ENCODE measurements around the gene ING5. TPM values are rescaled to one million over a fixed set of nuclear protein-coding genes. Genes with fewer than 3 reads are reported as not detected.

ING5 gene
- polyA plus RNA-seq, 3 donors, result 6.5 to 29.5 (median 6.6) TPM

DNA sequence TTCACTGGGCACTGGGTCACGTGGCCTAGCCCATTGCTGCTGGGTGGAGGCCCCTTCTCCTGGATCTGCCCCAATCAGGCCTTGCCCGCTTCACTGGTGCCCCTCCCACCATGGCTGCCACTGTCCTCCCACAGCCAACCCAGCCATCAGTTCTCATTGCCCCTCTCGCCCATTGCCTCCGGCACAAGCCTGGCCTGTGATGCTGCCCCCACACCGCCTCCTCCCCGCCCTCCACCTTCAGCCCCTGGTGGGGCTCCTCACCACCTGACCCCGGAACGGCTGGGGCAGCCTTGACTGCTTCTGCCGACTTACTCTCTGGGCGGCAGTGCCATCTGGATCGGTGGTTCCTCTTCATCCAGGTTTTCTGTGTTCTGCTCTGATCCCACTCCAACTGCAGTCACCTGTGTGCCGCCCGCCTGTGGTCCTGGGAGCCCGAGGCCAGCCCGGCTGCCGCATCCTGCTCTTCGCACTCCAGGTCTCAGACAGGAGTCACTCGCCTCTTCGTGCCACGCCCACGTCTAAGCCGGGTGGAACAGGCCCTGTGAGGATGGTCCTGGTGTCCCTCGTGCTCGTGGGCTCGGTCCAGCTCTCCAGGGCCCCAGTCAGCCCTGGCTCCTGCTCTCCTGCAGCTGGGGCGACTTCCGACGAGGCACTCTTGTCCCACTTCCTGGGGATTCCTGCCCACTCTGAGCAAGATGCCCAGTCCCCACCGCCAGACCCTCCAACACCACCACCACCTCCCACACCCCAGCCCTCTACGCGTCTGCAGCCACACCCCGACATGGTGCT lies 46.8 kb downstream of the ING5 start:
- H3K36me3 Mint-ChIP-seq, result peaks cover 56 to 67% of the 10 kb centered on the region in 2 donors
- no peaks in the 10 kb centered on the region for H3K79me2 ChIP-seq (ENCODE audit: insufficient read depth, low read length)
- no peaks in the 10 kb centered on the region for H3K27me3 ChIP-seq (ENCODE audit: control insufficient read depth in 2 of 2, insufficient read depth in 2 of 2, low read length in 2 of 2)
- H3K9me3 Mint-ChIP-seq, result peaks cover 0 to 3% (median 0%) of the 10 kb centered on the region in 7 donors
- no peak overlapping the region for H3K4me3 Mint-ChIP-seq
- DNase-seq, result no peak
- no peak overlapping the region for H3K4me3 ChIP-seq (replicated peaks in 1 of 3; ENCODE audit: low read depth in 2 of 3, low read length in 3 of 3)
- intact Hi-C loops (cut with micrococcal nuclease), result no loop called here
- TF ChIP-seq, protein P1, sequence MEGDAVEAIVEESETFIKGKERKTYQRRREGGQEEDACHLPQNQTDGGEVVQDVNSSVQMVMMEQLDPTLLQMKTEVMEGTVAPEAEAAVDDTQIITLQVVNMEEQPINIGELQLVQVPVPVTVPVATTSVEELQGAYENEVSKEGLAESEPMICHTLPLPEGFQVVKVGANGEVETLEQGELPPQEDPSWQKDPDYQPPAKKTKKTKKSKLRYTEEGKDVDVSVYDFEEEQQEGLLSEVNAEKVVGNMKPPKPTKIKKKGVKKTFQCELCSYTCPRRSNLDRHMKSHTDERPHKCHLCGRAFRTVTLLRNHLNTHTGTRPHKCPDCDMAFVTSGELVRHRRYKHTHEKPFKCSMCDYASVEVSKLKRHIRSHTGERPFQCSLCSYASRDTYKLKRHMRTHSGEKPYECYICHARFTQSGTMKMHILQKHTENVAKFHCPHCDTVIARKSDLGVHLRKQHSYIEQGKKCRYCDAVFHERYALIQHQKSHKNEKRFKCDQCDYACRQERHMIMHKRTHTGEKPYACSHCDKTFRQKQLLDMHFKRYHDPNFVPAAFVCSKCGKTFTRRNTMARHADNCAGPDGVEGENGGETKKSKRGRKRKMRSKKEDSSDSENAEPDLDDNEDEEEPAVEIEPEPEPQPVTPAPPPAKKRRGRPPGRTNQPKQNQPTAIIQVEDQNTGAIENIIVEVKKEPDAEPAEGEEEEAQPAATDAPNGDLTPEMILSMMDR (IDR thresholded peaks at IDR 0.05), result no peak
- H3K9ac ChIP-seq (ENCODE audit: insufficient read depth, low read length, poor library complexity, severe bottlenecking), result no peak overlapping the region
- peaks cover 36 to 40% of the 10 kb centered on the region in 2 donors for H3K36me3 ChIP-seq (replicated peaks in 1 of 2; ENCODE audit: control insufficient read depth in 1 of 2, insufficient read depth in 2 of 2, low read length in 2 of 2)
- H2AFZ ChIP-seq (ENCODE audit: insufficient read depth, low read depth, low read length, poor library complexity, severe bottlenecking), result no peak overlapping the region
- H3K9me3 ChIP-seq (replicated peaks in 1 of 2; ENCODE audit: control insufficient read depth in 1 of 2, insufficient read depth in 1 of 2, low read length in 2 of 2), result no peaks in the 10 kb centered on the region
- H3K27ac Mint-ChIP-seq, result peak overlapping the region in 2 of 7 donors; percentile 26 to 56
- no peaks in the 10 kb centered on the region for H3K27me3 Mint-ChIP-seq (ENCODE audit: low read depth in 3 of 3)
- no peak overlapping the region for H3K27ac ChIP-seq (ENCODE audit: low read depth in 1 of 2, low read length in 2 of 2)
- 90% methylated on average over 32 of the region's 32 CpGs for WGBS (ENCODE audit: insufficient coverage)
- no peaks in the 10 kb centered on the region for H3K4me1 ChIP-seq (ENCODE audit: control insufficient read depth in 1 of 2, insufficient read depth in 2 of 2, low read length in 2 of 2)
- no peaks in the 10 kb centered on the region for H3K4me1 Mint-ChIP-seq
- no peak overlapping the region for H3K4me2 ChIP-seq (replicated peaks; ENCODE audit: extremely low read depth, low read length, poor library complexity, severe bottlenecking)
- no peaks in the 10 kb centered on the region for H4K20me1 ChIP-seq (ENCODE audit: insufficient read depth, low read length)

DNA sequence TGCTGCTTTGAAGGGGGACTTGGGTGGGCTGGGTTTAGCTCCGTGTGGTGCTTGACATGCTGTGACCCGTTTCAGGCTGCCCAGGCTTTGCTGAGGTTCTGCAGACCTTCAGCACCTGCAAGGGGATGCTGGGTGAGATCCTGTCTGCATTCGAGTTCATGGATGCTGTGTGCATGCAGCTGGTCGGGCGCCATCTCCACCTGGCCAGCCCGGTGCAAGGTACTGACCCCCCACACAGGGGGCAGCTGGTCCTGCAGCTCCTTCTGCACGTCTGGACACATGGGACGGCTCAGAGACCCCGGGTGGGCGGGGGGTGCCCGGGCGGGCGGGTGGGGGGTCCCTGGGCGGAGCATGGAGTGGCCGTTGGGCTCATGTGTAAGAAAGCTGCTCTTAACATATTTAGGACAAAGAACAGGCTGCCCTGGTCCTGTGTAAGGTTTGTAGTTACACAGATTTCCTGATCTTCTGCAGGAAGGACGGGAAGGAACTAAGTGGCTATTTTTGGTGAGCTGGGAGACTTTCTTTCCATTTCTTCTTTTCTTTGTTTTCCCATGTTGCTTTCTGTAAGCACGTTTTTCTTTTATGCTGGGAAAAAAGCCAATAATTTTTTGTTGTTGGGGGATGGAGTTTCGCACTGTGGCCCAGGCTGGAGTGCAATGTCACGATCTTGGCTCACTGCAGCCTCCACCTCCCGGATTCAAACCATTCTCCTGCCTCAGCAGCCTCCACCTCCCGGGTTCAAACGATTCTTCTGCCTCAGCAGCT lies 48.4 kb downstream of the ING5 start:
- peaks cover 0 to 3% (median 0%) of the 10 kb centered on the region in 7 donors for H3K9me3 Mint-ChIP-seq
- 75% methylated on average over 8 of the region's 22 CpGs for WGBS (ENCODE audit: insufficient coverage)
- intact Hi-C loops (cut with micrococcal nuclease), result no loop called here
- Histone ChIP-seq H3K27ac (ENCODE audit: low read depth in 1 of 2, low read length in 2 of 2) (no peak overlapping the region), H3K4me2 (replicated peaks; ENCODE audit: extremely low read depth, low read length, poor library complexity, severe bottlenecking) (no peak overlapping the region), H4K20me1 (ENCODE audit: insufficient read depth, low read length) (no peaks in the 10 kb centered on the region), H3K36me3 (replicated peaks in 1 of 2; ENCODE audit: control insufficient read depth in 1 of 2, insufficient read depth in 2 of 2, low read length in 2 of 2) (peaks cover 25 to 26% of the 10 kb centered on the region in 2 donors), H3K79me2 (ENCODE audit: insufficient read depth, low read length) (no peaks in the 10 kb centered on the region), H3K9ac (ENCODE audit: insufficient read depth, low read length, poor library complexity, severe bottlenecking) (no peak overlapping the region), H3K4me3 (replicated peaks in 1 of 3; ENCODE audit: low read depth in 2 of 3, low read length in 3 of 3) (no peak overlapping the region), H3K9me3 (replicated peaks in 1 of 2; ENCODE audit: control insufficient read depth in 1 of 2, insufficient read depth in 1 of 2, low read length in 2 of 2) (no peaks in the 10 kb centered on the region), H3K4me1 (ENCODE audit: control insufficient read depth in 1 of 2, insufficient read depth in 2 of 2, low read length in 2 of 2) (no peaks in the 10 kb centered on the region), H3K27me3 (ENCODE audit: control insufficient read depth in 2 of 2, insufficient read depth in 2 of 2, low read length in 2 of 2) (no peaks in the 10 kb centered on the region), H2AFZ (ENCODE audit: insufficient read depth, low read depth, low read length, poor library complexity, severe bottlenecking) (no peak overlapping the region)
- TF ChIP-seq, protein P1 (IDR thresholded peaks at IDR 0.05), result no peak
- DNase-seq, result no peak
- peaks cover 51 to 65% of the 10 kb centered on the region in 2 donors for H3K36me3 Mint-ChIP-seq
- no peaks in the 10 kb centered on the region for H3K4me1 Mint-ChIP-seq
- H3K4me3 Mint-ChIP-seq, result no peak overlapping the region
- H3K27me3 Mint-ChIP-seq (ENCODE audit: low read depth in 3 of 3), result no peaks in the 10 kb centered on the region
- no peak overlapping the region for H3K27ac Mint-ChIP-seq
